Aorta (tissue), 5 donors: ENCODE results near the gene FYN. TPM values are rescaled to one million over a fixed set of nuclear protein-coding genes. Genes with fewer than 3 reads are reported as not detected.

Experiments used
- ATAC-seq: fragments of 200-7000 bp; cut with Tn5 transposase; one replicate; pipeline ENCODE4 v1.9.1; 2022; ENCODE audit warnings: moderate library complexity; ENCODE audit not compliant: low FRiP score
- DNase-seq, 2 donors: peaks; one replicate each; pipeline ENCODE4 v3.0.0-alpha.2; 2020
- H3K27ac ChIP-seq, 2 donors: one replicate each; pipeline ENCODE4 v1.5.1; 2013; ENCODE audit warnings: low read length in 2 of 2, mild to moderate bottlenecking in 2 of 2, moderate library complexity in 2 of 2, control low read depth in 1 of 2, inconsistent platforms in 1 of 2, low read depth in 1 of 2
- H3K27me3 ChIP-seq, 2 donors: one replicate each; pipeline ENCODE4 v1.6.1; 2013; ENCODE audit warnings: control low read depth in 1 of 2, low read length in 1 of 2, mild to moderate bottlenecking in 1 of 2, moderate library complexity in 1 of 2; ENCODE audit not compliant: insufficient read depth in 2 of 2, control insufficient read depth in 1 of 2
- H3K36me3 ChIP-seq, 2 donors: one replicate each; pipeline ENCODE4 v1.6.1; 2013; ENCODE audit warnings: control low read depth in 1 of 2, low read length in 1 of 2, mild to moderate bottlenecking in 1 of 2; ENCODE audit not compliant: insufficient read depth in 2 of 2, control insufficient read depth in 1 of 2
- H3K4me1 ChIP-seq, 2 donors: one replicate each; pipeline ENCODE4 v1.6.1; 2013; ENCODE audit warnings: low read length in 2 of 2, control low read depth in 1 of 2, mild to moderate bottlenecking in 1 of 2, moderate library complexity in 1 of 2; ENCODE audit not compliant: insufficient read depth in 2 of 2, control insufficient read depth in 1 of 2
- H3K4me3 ChIP-seq, 2 donors: one replicate each; pipeline ENCODE4 v1.5.1; 2013; ENCODE audit warnings: low read length in 2 of 2, control low read depth in 1 of 2, mild to moderate bottlenecking in 1 of 2
- H3K9me3 ChIP-seq: one replicate; pipeline ENCODE4 v1.6.1; 2013; ENCODE audit warnings: mild to moderate bottlenecking, low read length; ENCODE audit not compliant: control insufficient read depth
- WGBS, 2 donors: extraction: QIAGEN DNeasy Blood & Tissue Kit; methylation state at CpG; one replicate each; pipeline ENCODE4 v1.1.7; 2013; 5-methylcytosine and 5-hydroxymethylcytosine counted together
- intact Hi-C, 2 donors: fragments of 100-400 bp; cut with DNase I; formaldehyde crosslinking; loops; one replicate each; pipeline versions ENCODE4 v1.14.2 to v1.15.0; 2022
- polyA plus RNA-seq, 2 donors: library from polyadenylated mRNA; stranded (reverse); fragments of 200-250 nt; gene quantifications; one replicate each; pipeline ENCODE4 v1.2.3, GENCODE V29; 2013
- total RNA-seq, 2 donors: library from RNA; stranded (reverse); fragmentation: NEBNext Ultra II Directional; extraction: Animal tissue kit (Norgen Biotek cat#: 25700); gene quantifications; one replicate each; pipeline ENCODE4 v1.2.1, GENCODE V29; 2021
- donor health status: healthy with polysubstance abuse.
- donor health status: Bipolar disorder and iron deficiency.
- donor health status: DM: no; HTN: no; CAD: no.
- donor health status: DM: no; HTN: no; CAD: no.
- donor health status: DM: yes; HTN: yes; CAD: no.

The FYN gene
- total and polyA plus RNA-seq, 4 donors, result 31.7 to 162 (median 66.3) TPM

GRCh38 chr6:111614833-111615582 is 258.2 kb downstream of the FYN start:
- Histone ChIP-seq H3K9me3 (peaks cover 1% of the 10 kb centered on the region), H3K27ac (no peak overlapping the region), H3K4me1 (no peaks in the 10 kb centered on the region), H3K4me3 (no peak overlapping the region), H3K36me3 (no peaks in the 10 kb centered on the region), H3K27me3 (no peaks in the 10 kb centered on the region)
- no peak for ATAC-seq
- intact Hi-C loops, result no loop called here
- 61 to 64% methylated on average over 12 of the region's 12 CpGs for WGBS, 2 donors
- no peak for DNase-seq

GRCh38 chr6:111612379-111612778 is 260.9 kb downstream of the FYN start:
- DNase-seq, result no peak
- no peak overlapping the region for H3K27ac ChIP-seq
- ATAC-seq, result no peak

GRCh38 chr6:111610548-111611172 is 262.6 kb downstream of the FYN start:
- intact Hi-C loops, result no loop called here
- Histone ChIP-seq H3K27ac (no peak overlapping the region), H3K27me3 (no peaks in the 10 kb centered on the region), H3K9me3 (peaks cover 1% of the 10 kb centered on the region), H3K36me3 (no peaks in the 10 kb centered on the region), H3K4me3 (no peak overlapping the region), H3K4me1 (no peaks in the 10 kb centered on the region)
- DNase-seq, result no peak
- ATAC-seq, result no peak
- WGBS, 2 donors, result 94 to 100% methylated on average over 2 of the region's 2 CpGs

More at GRCh38 chr6:111612379-111612778, 260.9 kb downstream of the FYN start:
- 98 to 100% methylated on average over 3 of the region's 3 CpGs for WGBS, 2 donors
- H3K36me3 ChIP-seq, result no peaks in the 10 kb centered on the region
- H3K4me3 ChIP-seq, result no peak overlapping the region
- H3K4me1 ChIP-seq, result no peaks in the 10 kb centered on the region
- intact Hi-C loops, result no loop called here
- peaks cover 1% of the 10 kb centered on the region for H3K9me3 ChIP-seq
- no peaks in the 10 kb centered on the region for H3K27me3 ChIP-seq

Other genes starting within 250 kb of the FYN start
- not detected for gene CCN6, start 180.7 kb upstream of the FYN start, total RNA-seq
- not detected for gene CCN6, start 180.7 kb upstream of the FYN start, polyA plus RNA-seq
- 10 to 100 TPM; 20.1 to 26.9 TPM for gene TUBE1, start 214.0 kb upstream of the FYN start, total RNA-seq
- 10 to 100 TPM; 10.1 to 39.1 TPM for gene TUBE1, start 214.0 kb upstream of the FYN start, polyA plus RNA-seq
- 10 to 100 TPM; 13.8 to 23.0 TPM for gene FAM229B, start 214.1 kb upstream of the FYN start, total RNA-seq
- 10 to 100 TPM; 31.2 to 39.3 TPM for gene FAM229B, start 214.1 kb upstream of the FYN start, polyA plus RNA-seq